ENCODE measurements around the gene RSBN1. TPM values are rescaled to one million over a fixed set of nuclear protein-coding genes. Genes with fewer than 3 reads are reported as not detected.

RSBN1 gene
- total RNA-seq, 1 donor from 2014 or later = 40.1 TPM

- H2AFZ ChIP-seq (replicated peaks) = no peak overlapping the region
- H3K9me3 Mint-ChIP-seq = peaks cover 2% of the 10 kb centered on the region
- H3K9me3 ChIP-seq (ENCODE audit: low read depth) = no peaks in the 10 kb centered on the region
- peaks cover 53% of the 10 kb centered on the region for H4K20me1 ChIP-seq (ENCODE audit: low read depth)
- no peaks in the 10 kb centered on the region for H3K27me3 Mint-ChIP-seq (ENCODE audit: insufficient read depth, low read depth)
- no peaks in the 10 kb centered on the region for H3K4me1 ChIP-seq
- H3K9ac ChIP-seq = no peak overlapping the region
- H3K4me3 Mint-ChIP-seq = no peak overlapping the region
- H3K4me3 ChIP-seq = no peak overlapping the region
- H3K79me2 ChIP-seq (ENCODE audit: low read depth) = peaks cover 78% of the 10 kb centered on the region
- H3K27me3 ChIP-seq = no peaks in the 10 kb centered on the region
- peaks cover 45% of the 10 kb centered on the region for H3K36me3 Mint-ChIP-seq
- no peaks in the 10 kb centered on the region for H3K4me1 Mint-ChIP-seq
- TF ChIP-seq EZH2phosphoT487 (IDR thresholded peaks at IDR 0.05) (no peak), EZH2 (IDR thresholded peaks at IDR 0.05) (no peak), CTCF (IDR thresholded peaks at IDR 0.05) (no peak)
- no peak overlapping the region for H3K4me2 ChIP-seq
- H3K27ac ChIP-seq = peak overlapping the region; percentile 26
- no peaks in the 10 kb centered on the region for H3F3A ChIP-seq (ENCODE audit: low read depth)
- no peak for DNase-seq (ENCODE audit: low spot score)
- H3K27ac Mint-ChIP-seq = no peak overlapping the region
- peaks cover 9% of the 10 kb centered on the region for H3K36me3 ChIP-seq
Observed at GRCh38 chr1:113797472-113797871, 14.8 kb downstream of the RSBN1 start.

- Mint-ChIP-seq H3K36me3 (peaks cover 57% of the 10 kb centered on the region), H3K9me3 (no peaks in the 10 kb centered on the region), H3K27ac (no peak overlapping the region), H3K4me1 (no peaks in the 10 kb centered on the region), H3K27me3 (ENCODE audit: insufficient read depth, low read depth) (no peaks in the 10 kb centered on the region), H3K4me3 (no peak overlapping the region)
- H3K4me3 ChIP-seq = no peak overlapping the region
- no peaks in the 10 kb centered on the region for H3K9me3 ChIP-seq (ENCODE audit: low read depth)
- no peak overlapping the region for H2AFZ ChIP-seq (replicated peaks)
- no peak for DNase-seq (ENCODE audit: low spot score)
- peaks cover 18% of the 10 kb centered on the region for H3K36me3 ChIP-seq
- no peak overlapping the region for H3K9ac ChIP-seq
- H3K79me2 ChIP-seq (ENCODE audit: low read depth) = peaks cover 68% of the 10 kb centered on the region
- no peaks in the 10 kb centered on the region for H3K27me3 ChIP-seq
- no peak overlapping the region for H3K27ac ChIP-seq
- no peak overlapping the region for H3K4me2 ChIP-seq
- TF ChIP-seq EZH2phosphoT487 (IDR thresholded peaks at IDR 0.05) = no peak
- H3F3A ChIP-seq (ENCODE audit: low read depth) = no peaks in the 10 kb centered on the region
- no peaks in the 10 kb centered on the region for H3K4me1 ChIP-seq
- H4K20me1 ChIP-seq (ENCODE audit: low read depth) = peaks cover 33% of the 10 kb centered on the region
Observed at GRCh38 chr1:113793878-113794834, 18.1 kb downstream of the RSBN1 start.

GRCh38 chr1:113792986-113793385 lies 19.3 kb downstream of the RSBN1 start:
- H2AFZ ChIP-seq (replicated peaks) = no peak overlapping the region
- Mint-ChIP-seq H3K4me3 (no peak overlapping the region), H3K27me3 (ENCODE audit: insufficient read depth, low read depth) (no peaks in the 10 kb centered on the region), H3K36me3 (peaks cover 65% of the 10 kb centered on the region), H3K27ac (no peak overlapping the region), H3K4me1 (no peaks in the 10 kb centered on the region), H3K9me3 (no peaks in the 10 kb centered on the region)
- no peaks in the 10 kb centered on the region for H3K9me3 ChIP-seq (ENCODE audit: low read depth)
- no peak overlapping the region for H3K9ac ChIP-seq
- no peaks in the 10 kb centered on the region for H3K27me3 ChIP-seq
- peaks cover 68% of the 10 kb centered on the region for H3K79me2 ChIP-seq (ENCODE audit: low read depth)
- H4K20me1 ChIP-seq (ENCODE audit: low read depth) = peaks cover 26% of the 10 kb centered on the region
- no peak for TF ChIP-seq EZH2phosphoT487 (IDR thresholded peaks at IDR 0.05)
- TF ChIP-seq EZH2 (IDR thresholded peaks at IDR 0.05) = no peak
- TF ChIP-seq CTCF (IDR thresholded peaks at IDR 0.05) = no peak
- peaks cover 16% of the 10 kb centered on the region for H3K36me3 ChIP-seq
- H3K4me2 ChIP-seq = no peak overlapping the region
- no peaks in the 10 kb centered on the region for H3K4me1 ChIP-seq
- no peak overlapping the region for H3K4me3 ChIP-seq
- H3K27ac ChIP-seq = no peak overlapping the region
- no peak for DNase-seq (ENCODE audit: low spot score)
- no peaks in the 10 kb centered on the region for H3F3A ChIP-seq (ENCODE audit: low read depth)

DNA sequence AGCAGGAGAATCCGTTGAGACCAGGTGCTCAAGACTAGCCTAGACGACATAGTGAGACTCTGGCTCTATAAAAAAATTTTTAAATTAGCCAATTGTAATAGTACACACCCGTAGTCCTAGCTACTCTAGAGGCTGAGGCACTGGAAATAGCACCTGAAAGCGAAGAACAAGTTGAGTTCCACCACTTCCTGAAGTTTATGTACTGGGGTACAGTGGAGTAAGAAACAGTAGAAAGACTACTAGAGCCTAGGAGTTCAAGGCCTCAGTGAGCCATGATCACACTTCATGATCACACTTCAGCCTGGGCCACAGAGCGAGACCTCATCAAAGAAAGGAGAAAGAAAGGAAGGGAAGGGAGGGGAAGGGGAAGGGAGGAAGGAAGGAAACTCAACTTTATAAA lies 19.8 kb downstream of the RSBN1 start:
- Histone ChIP-seq H3K4me1 (no peaks in the 10 kb centered on the region), H3F3A (ENCODE audit: low read depth) (no peaks in the 10 kb centered on the region), H3K27ac (no peak overlapping the region), H2AFZ (replicated peaks) (no peak overlapping the region), H3K79me2 (ENCODE audit: low read depth) (peaks cover 68% of the 10 kb centered on the region), H3K36me3 (peaks cover 11% of the 10 kb centered on the region), H3K4me3 (no peak overlapping the region), H3K9me3 (ENCODE audit: low read depth) (no peaks in the 10 kb centered on the region), H3K27me3 (no peaks in the 10 kb centered on the region), H3K4me2 (no peak overlapping the region), H3K9ac (no peak overlapping the region), H4K20me1 (ENCODE audit: low read depth) (peaks cover 22% of the 10 kb centered on the region)
- Mint-ChIP-seq H3K4me1 (no peaks in the 10 kb centered on the region), H3K27me3 (ENCODE audit: insufficient read depth, low read depth) (no peaks in the 10 kb centered on the region), H3K36me3 (peaks cover 60% of the 10 kb centered on the region), H3K4me3 (no peak overlapping the region), H3K9me3 (no peaks in the 10 kb centered on the region), H3K27ac (no peak overlapping the region)
- DNase-seq (ENCODE audit: low spot score) = no peak
- TF ChIP-seq EZH2phosphoT487 (IDR thresholded peaks at IDR 0.05) = no peak
- no peak for TF ChIP-seq CTCF (IDR thresholded peaks at IDR 0.05)
- no peak for TF ChIP-seq EZH2 (IDR thresholded peaks at IDR 0.05)

Data from neural progenitor cell (in vitro differentiated cells).